GM23338 (cell line): ENCODE measurements around the gene ID3.

Source experiments
- CREB1 ChIP-seq: fragments of 250-450 bp; sonication (Bioruptor Pico); IDR thresholded peaks from 2 replicates; pipeline ENCODE4 v1.5.0; 2020; ENCODE audit warnings: low read depth, mild to moderate bottlenecking, moderate library complexity
- EZH2 ChIP-seq: fragments of 200-600 bp; sonication (generic); IDR thresholded peaks from one replicate; pipeline ENCODE4 v1.8.0; 2017; ENCODE audit warnings: antibody characterized with exemption, mild to moderate bottlenecking, low read depth; ENCODE audit not compliant: unreplicated experiment
- EZH2phosphoT487 ChIP-seq: fragments of 200-600 bp; sonication (generic); IDR thresholded peaks from one replicate; pipeline ENCODE4 v1.8.1; 2018; ENCODE audit warnings: antibody characterized with exemption; ENCODE audit not compliant: unreplicated experiment
- JUNB ChIP-seq: IDR thresholded peaks from one replicate; pipeline ENCODE4 v1.6.1; 2016; ENCODE audit warnings: antibody characterized with exemption; ENCODE audit not compliant: unreplicated experiment
- POLR2AphosphoS5 ChIP-seq: IDR thresholded peaks from 2 replicates; pipeline ENCODE4 v1.6.1; 2016; ENCODE audit warnings: antibody characterized with exemption, low read depth
- STAT1 ChIP-seq: IDR thresholded peaks from one replicate; pipeline ENCODE4 v1.6.1; 2016; ENCODE audit warnings: antibody characterized with exemption; ENCODE audit not compliant: unreplicated experiment
- ZNF114 ChIP-seq: fragments of 250-450 bp; sonication (Bioruptor Pico); IDR thresholded peaks from 2 replicates; pipeline ENCODE4 v1.5.0; 2020; ENCODE audit warnings: mild to moderate bottlenecking, moderate library complexity
- TF ChIP-seq, protein P1 (sequence below), 2 experiments: fragments of 200-600 bp in 1 of 2; sonication (generic) in 1 of 2; conservative IDR thresholded peaks; 2 replicates each; pipeline versions ENCODE4 v1.5.1 to v1.6.1; 2016 to 2017; ENCODE audit warnings: antibody characterized with exemption in 2 of 2, low read depth in 2 of 2, mild to moderate bottlenecking in 2 of 2, moderate library complexity in 1 of 2
- TF ChIP-seq, protein P2 (sequence below): IDR thresholded peaks from one replicate; pipeline ENCODE4 v1.6.1; 2018; ENCODE audit warnings: antibody characterized with exemption; ENCODE audit not compliant: unreplicated experiment
- TF ChIP-seq, protein P3 (sequence below): IDR thresholded peaks from 2 replicates; pipeline ENCODE4 v1.6.1; 2016; ENCODE audit warnings: antibody characterized with exemption

DNA sequence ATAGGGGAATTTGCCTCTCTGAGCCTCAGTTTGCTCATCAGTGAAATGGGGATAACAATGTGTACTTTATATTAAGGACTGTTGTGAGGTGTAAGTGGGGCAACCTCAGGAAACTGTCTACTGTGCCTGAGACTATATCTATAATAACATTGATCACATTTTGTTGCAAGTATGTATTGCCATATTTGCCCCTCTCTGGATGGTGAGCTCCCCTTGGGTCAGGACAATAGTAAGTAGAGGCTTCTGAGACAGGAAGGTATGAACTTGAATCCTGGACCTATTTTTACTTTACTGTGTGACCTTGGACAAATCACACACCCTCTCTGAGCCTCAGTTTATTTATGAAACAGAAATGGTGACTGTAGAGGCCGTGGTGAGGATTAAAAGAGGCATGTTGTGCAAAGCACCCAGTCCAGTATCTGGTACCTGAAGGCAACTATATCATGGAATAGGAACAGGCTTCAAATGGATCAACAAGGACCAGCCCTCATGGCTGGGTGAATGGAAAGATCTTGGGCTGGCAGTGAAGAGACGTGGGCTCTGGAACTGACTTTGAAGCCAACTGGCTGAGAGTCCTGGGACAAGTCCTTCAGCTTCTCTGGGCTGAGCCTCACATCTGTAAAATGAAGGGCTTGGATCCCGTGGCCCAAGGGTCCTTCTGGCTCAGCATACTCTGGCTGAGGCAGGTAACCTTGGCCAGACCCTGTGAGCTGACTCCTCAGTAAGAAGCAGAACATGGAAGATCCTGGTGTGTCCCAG is 35.0 kb upstream of the ID3 start:
- TF ChIP-seq EZH2, result no peak
- TF ChIP-seq, protein P1, sequence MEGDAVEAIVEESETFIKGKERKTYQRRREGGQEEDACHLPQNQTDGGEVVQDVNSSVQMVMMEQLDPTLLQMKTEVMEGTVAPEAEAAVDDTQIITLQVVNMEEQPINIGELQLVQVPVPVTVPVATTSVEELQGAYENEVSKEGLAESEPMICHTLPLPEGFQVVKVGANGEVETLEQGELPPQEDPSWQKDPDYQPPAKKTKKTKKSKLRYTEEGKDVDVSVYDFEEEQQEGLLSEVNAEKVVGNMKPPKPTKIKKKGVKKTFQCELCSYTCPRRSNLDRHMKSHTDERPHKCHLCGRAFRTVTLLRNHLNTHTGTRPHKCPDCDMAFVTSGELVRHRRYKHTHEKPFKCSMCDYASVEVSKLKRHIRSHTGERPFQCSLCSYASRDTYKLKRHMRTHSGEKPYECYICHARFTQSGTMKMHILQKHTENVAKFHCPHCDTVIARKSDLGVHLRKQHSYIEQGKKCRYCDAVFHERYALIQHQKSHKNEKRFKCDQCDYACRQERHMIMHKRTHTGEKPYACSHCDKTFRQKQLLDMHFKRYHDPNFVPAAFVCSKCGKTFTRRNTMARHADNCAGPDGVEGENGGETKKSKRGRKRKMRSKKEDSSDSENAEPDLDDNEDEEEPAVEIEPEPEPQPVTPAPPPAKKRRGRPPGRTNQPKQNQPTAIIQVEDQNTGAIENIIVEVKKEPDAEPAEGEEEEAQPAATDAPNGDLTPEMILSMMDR (conservative IDR thresholded peaks at IDR 0.05; ENCODE audit: low read depth in 2 of 2), result no peak
- TF ChIP-seq, protein P2, sequence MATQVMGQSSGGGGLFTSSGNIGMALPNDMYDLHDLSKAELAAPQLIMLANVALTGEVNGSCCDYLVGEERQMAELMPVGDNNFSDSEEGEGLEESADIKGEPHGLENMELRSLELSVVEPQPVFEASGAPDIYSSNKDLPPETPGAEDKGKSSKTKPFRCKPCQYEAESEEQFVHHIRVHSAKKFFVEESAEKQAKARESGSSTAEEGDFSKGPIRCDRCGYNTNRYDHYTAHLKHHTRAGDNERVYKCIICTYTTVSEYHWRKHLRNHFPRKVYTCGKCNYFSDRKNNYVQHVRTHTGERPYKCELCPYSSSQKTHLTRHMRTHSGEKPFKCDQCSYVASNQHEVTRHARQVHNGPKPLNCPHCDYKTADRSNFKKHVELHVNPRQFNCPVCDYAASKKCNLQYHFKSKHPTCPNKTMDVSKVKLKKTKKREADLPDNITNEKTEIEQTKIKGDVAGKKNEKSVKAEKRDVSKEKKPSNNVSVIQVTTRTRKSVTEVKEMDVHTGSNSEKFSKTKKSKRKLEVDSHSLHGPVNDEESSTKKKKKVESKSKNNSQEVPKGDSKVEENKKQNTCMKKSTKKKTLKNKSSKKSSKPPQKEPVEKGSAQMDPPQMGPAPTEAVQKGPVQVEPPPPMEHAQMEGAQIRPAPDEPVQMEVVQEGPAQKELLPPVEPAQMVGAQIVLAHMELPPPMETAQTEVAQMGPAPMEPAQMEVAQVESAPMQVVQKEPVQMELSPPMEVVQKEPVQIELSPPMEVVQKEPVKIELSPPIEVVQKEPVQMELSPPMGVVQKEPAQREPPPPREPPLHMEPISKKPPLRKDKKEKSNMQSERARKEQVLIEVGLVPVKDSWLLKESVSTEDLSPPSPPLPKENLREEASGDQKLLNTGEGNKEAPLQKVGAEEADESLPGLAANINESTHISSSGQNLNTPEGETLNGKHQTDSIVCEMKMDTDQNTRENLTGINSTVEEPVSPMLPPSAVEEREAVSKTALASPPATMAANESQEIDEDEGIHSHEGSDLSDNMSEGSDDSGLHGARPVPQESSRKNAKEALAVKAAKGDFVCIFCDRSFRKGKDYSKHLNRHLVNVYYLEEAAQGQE, result no peak
- no peak for TF ChIP-seq POLR2AphosphoS5
- no peak for TF ChIP-seq EZH2phosphoT487
- TF ChIP-seq, protein P3, sequence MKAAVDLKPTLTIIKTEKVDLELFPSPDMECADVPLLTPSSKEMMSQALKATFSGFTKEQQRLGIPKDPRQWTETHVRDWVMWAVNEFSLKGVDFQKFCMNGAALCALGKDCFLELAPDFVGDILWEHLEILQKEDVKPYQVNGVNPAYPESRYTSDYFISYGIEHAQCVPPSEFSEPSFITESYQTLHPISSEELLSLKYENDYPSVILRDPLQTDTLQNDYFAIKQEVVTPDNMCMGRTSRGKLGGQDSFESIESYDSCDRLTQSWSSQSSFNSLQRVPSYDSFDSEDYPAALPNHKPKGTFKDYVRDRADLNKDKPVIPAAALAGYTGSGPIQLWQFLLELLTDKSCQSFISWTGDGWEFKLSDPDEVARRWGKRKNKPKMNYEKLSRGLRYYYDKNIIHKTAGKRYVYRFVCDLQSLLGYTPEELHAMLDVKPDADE, result no peak
- no peak for TF ChIP-seq STAT1
- no peak for TF ChIP-seq ZNF114 (CRISPR knock-in tag)
- TF ChIP-seq CREB1 (CRISPR knock-in tag), result no peak
- no peak for TF ChIP-seq JUNB
